Activated T-helper 17 cell treated with anti-CD3 and anti-CD28 coated beads, Interleukin-2, amount 50 U/mL, for 72 hours (primary cell): ENCODE results near the gene TSHB. TPM values are rescaled to one million over a fixed set of nuclear protein-coding genes. Genes with fewer than 3 reads are reported as not detected.

ENCODE experiments used
- ATAC-seq: fragments of 150-1000 bp; cut with Tn5 transposase; replicated peaks from 2 replicates; pipeline ENCODE4 v1.10.0; 2021; ENCODE audit warnings: mild to moderate bottlenecking, moderate library complexity
- H3K27ac Mint-ChIP-seq: one replicate; pipeline ENCODE4 v1.8.0; 2022; ENCODE audit warnings: mixed read lengths
- H3K27me3 Mint-ChIP-seq: one replicate; pipeline ENCODE4 v1.8.0; 2022; ENCODE audit warnings: mixed read lengths
- H3K36me3 Mint-ChIP-seq: one replicate; pipeline ENCODE4 v1.8.0; 2022; ENCODE audit warnings: low read depth, mild to moderate bottlenecking, mixed read lengths
- H3K4me1 Mint-ChIP-seq: one replicate; pipeline ENCODE4 v1.8.0; 2022; ENCODE audit warnings: mixed read lengths
- H3K4me3 Mint-ChIP-seq: one replicate; pipeline ENCODE4 v1.8.0; 2022; ENCODE audit warnings: mild to moderate bottlenecking, mixed read lengths
- H3K9me3 Mint-ChIP-seq: one replicate; pipeline ENCODE4 v1.8.0; 2022; ENCODE audit warnings: mixed read lengths
- total RNA-seq, 2 donors: library from RNA; stranded (reverse); gene quantifications; one replicate each; pipeline ENCODE4 v1.2.3, GENCODE V29; 2022

The TSHB gene
- total RNA-seq, 2 donors from 2014 or later = not detected

- Mint-ChIP-seq H3K27ac (no peak overlapping the region), H3K9me3 (peaks cover 4% of the 10 kb centered on the region), H3K4me3 (no peak overlapping the region), H3K36me3 (peaks cover 11% of the 10 kb centered on the region), H3K27me3 (no peaks in the 10 kb centered on the region), H3K4me1 (no peaks in the 10 kb centered on the region)
- no peak for ATAC-seq
Measured at GRCh38 chr1:115040501-115040900, 10.9 kb downstream of the TSHB start.

GRCh38 chr1:115041654-115042053 lies 12.0 kb downstream of the TSHB start:
- H3K4me3 Mint-ChIP-seq = no peak overlapping the region
- H3K27me3 Mint-ChIP-seq = no peaks in the 10 kb centered on the region
- peaks cover 21% of the 10 kb centered on the region for H3K36me3 Mint-ChIP-seq
- no peaks in the 10 kb centered on the region for H3K4me1 Mint-ChIP-seq
- ATAC-seq = no peak
- H3K9me3 Mint-ChIP-seq = peaks cover 4% of the 10 kb centered on the region
- H3K27ac Mint-ChIP-seq = no peak overlapping the region

GRCh38 chr1:115046751-115047150 lies 17.1 kb downstream of the TSHB start:
- no peaks in the 10 kb centered on the region for H3K4me1 Mint-ChIP-seq
- no peak for ATAC-seq
- no peak overlapping the region for H3K4me3 Mint-ChIP-seq
- no peaks in the 10 kb centered on the region for H3K27me3 Mint-ChIP-seq
- H3K36me3 Mint-ChIP-seq = peaks cover 27% of the 10 kb centered on the region
- H3K27ac Mint-ChIP-seq = no peak overlapping the region
- peaks cover 4% of the 10 kb centered on the region for H3K9me3 Mint-ChIP-seq

- ATAC-seq = no peak
- peaks cover 5% of the 10 kb centered on the region for H3K4me1 Mint-ChIP-seq
- no peak overlapping the region for H3K27ac Mint-ChIP-seq
- no peaks in the 10 kb centered on the region for H3K27me3 Mint-ChIP-seq
- no peak overlapping the region for H3K4me3 Mint-ChIP-seq
- peaks cover 6% of the 10 kb centered on the region for H3K36me3 Mint-ChIP-seq
- no peaks in the 10 kb centered on the region for H3K9me3 Mint-ChIP-seq
Measured at GRCh38 chr1:115051850-115052249, 22.2 kb downstream of the TSHB start.

GRCh38 chr1:115052454-115053083 lies 22.9 kb downstream of the TSHB start:
- no peaks in the 10 kb centered on the region for H3K27me3 Mint-ChIP-seq

GRCh38 chr1:115056395-115056798 lies 26.8 kb downstream of the TSHB start:
- Mint-ChIP-seq H3K27me3 (no peaks in the 10 kb centered on the region), H3K9me3 (no peaks in the 10 kb centered on the region), H3K4me1 (peaks cover 5% of the 10 kb centered on the region), H3K27ac (no peak overlapping the region), H3K36me3 (peaks cover 6% of the 10 kb centered on the region), H3K4me3 (no peak overlapping the region)
- no peak for ATAC-seq

More at GRCh38 chr1:115052454-115053083, 22.9 kb downstream of the TSHB start:
- Mint-ChIP-seq H3K9me3 (no peaks in the 10 kb centered on the region), H3K36me3 (peaks cover 6% of the 10 kb centered on the region), H3K27ac (no peak overlapping the region), H3K4me3 (no peak overlapping the region), H3K4me1 (peaks cover 5% of the 10 kb centered on the region)
- ATAC-seq = peak; percentile 81

GRCh38 chr1:115057661-115058254 lies 28.1 kb downstream of the TSHB start:
- H3K9me3 Mint-ChIP-seq = no peaks in the 10 kb centered on the region
- H3K4me1 Mint-ChIP-seq = peaks cover 13% of the 10 kb centered on the region
- no peak overlapping the region for H3K4me3 Mint-ChIP-seq
- H3K36me3 Mint-ChIP-seq = peaks cover 6% of the 10 kb centered on the region
- no peak for ATAC-seq
- H3K27me3 Mint-ChIP-seq = no peaks in the 10 kb centered on the region
- H3K27ac Mint-ChIP-seq = no peak overlapping the region

- ATAC-seq = no peak
- Mint-ChIP-seq H3K4me3 (no peak overlapping the region), H3K9me3 (no peaks in the 10 kb centered on the region), H3K27ac (no peak overlapping the region), H3K27me3 (no peaks in the 10 kb centered on the region), H3K36me3 (peaks cover 6% of the 10 kb centered on the region), H3K4me1 (peaks cover 24% of the 10 kb centered on the region)
Measured at GRCh38 chr1:115059316-115059715, 29.7 kb downstream of the TSHB start.

- Mint-ChIP-seq H3K4me1 (peaks cover 26% of the 10 kb centered on the region), H3K9me3 (no peaks in the 10 kb centered on the region), H3K4me3 (no peak overlapping the region), H3K27me3 (no peaks in the 10 kb centered on the region), H3K27ac (no peak overlapping the region), H3K36me3 (peaks cover 6% of the 10 kb centered on the region)
- ATAC-seq = no peak
Measured at GRCh38 chr1:115060501-115060900, 30.9 kb downstream of the TSHB start.

GRCh38 chr1:115062542-115063004 lies 32.9 kb downstream of the TSHB start:
- ATAC-seq = peak; percentile 93
- H3K4me3 Mint-ChIP-seq = peak overlapping the region; percentile 60
- H3K4me1 Mint-ChIP-seq = peaks cover 26% of the 10 kb centered on the region
- peaks cover 6% of the 10 kb centered on the region for H3K36me3 Mint-ChIP-seq
- H3K27me3 Mint-ChIP-seq = no peaks in the 10 kb centered on the region
- H3K9me3 Mint-ChIP-seq = no peaks in the 10 kb centered on the region
- H3K27ac Mint-ChIP-seq = peak overlapping the region; percentile 85

- Mint-ChIP-seq H3K4me3 (peak overlapping the region; percentile 60), H3K27ac (peak overlapping the region; percentile 85), H3K9me3 (no peaks in the 10 kb centered on the region), H3K4me1 (peaks cover 26% of the 10 kb centered on the region), H3K36me3 (peaks cover 5% of the 10 kb centered on the region), H3K27me3 (no peaks in the 10 kb centered on the region)
- ATAC-seq = peak; percentile 73
Measured at GRCh38 chr1:115063228-115063901, 33.7 kb downstream of the TSHB start.

GRCh38 chr1:115064461-115064860 lies 34.8 kb downstream of the TSHB start:
- no peaks in the 10 kb centered on the region for H3K9me3 Mint-ChIP-seq
- H3K36me3 Mint-ChIP-seq = no peaks in the 10 kb centered on the region
- H3K4me3 Mint-ChIP-seq = peak overlapping the region; percentile 60
- peaks cover 26% of the 10 kb centered on the region for H3K4me1 Mint-ChIP-seq
- H3K27ac Mint-ChIP-seq = peak overlapping the region; percentile 85
- no peak for ATAC-seq
- H3K27me3 Mint-ChIP-seq = no peaks in the 10 kb centered on the region

- Mint-ChIP-seq H3K36me3 (no peaks in the 10 kb centered on the region), H3K27me3 (no peaks in the 10 kb centered on the region), H3K27ac (no peak overlapping the region), H3K4me1 (peaks cover 32% of the 10 kb centered on the region), H3K9me3 (no peaks in the 10 kb centered on the region), H3K4me3 (no peak overlapping the region)
- no peak for ATAC-seq
Measured at GRCh38 chr1:115065021-115065420, 35.4 kb downstream of the TSHB start.

GRCh38 chr1:115067161-115067859 lies 37.7 kb downstream of the TSHB start:
- H3K36me3 Mint-ChIP-seq = no peaks in the 10 kb centered on the region
- H3K4me3 Mint-ChIP-seq = no peak overlapping the region
- H3K4me1 Mint-ChIP-seq = peaks cover 48% of the 10 kb centered on the region
- H3K27ac Mint-ChIP-seq = no peak overlapping the region
- H3K27me3 Mint-ChIP-seq = no peaks in the 10 kb centered on the region
- ATAC-seq = no peak
- no peaks in the 10 kb centered on the region for H3K9me3 Mint-ChIP-seq
